Liver (tissue), 9 donors: ENCODE results near the gene SESN1. TPM values are rescaled to one million over a fixed set of nuclear protein-coding genes. Genes with fewer than 3 reads are reported as not detected.

ENCODE experiments used
- DNase-seq: peaks from one replicate; pipeline ENCODE4 v3.0.0-alpha.2; 2017; ENCODE audit warnings: low spot score
- H3K27ac ChIP-seq, 2 donors: one replicate each; pipeline ENCODE4 v1.7.0; 2013; ENCODE audit warnings: inconsistent platforms in 2 of 2, low read length in 2 of 2, control low read depth in 1 of 2, low read depth in 1 of 2, mild to moderate bottlenecking in 1 of 2
- H3K27me3 ChIP-seq, 4 donors: one replicate each; pipeline versions ENCODE4 v1.6.1 to v1.7.0; 2013; ENCODE audit warnings: low read length in 3 of 4, inconsistent platforms in 1 of 4, mild to moderate bottlenecking in 1 of 4, moderate library complexity in 1 of 4; ENCODE audit not compliant: control insufficient read depth in 4 of 4, insufficient read depth in 4 of 4
- H3K36me3 ChIP-seq, 4 donors: one replicate each; pipeline versions ENCODE4 v1.6.1 to v1.7.0; 2013; ENCODE audit warnings: low read length in 3 of 4, mild to moderate bottlenecking in 3 of 4, low read depth in 1 of 4, moderate library complexity in 1 of 4; ENCODE audit not compliant: control insufficient read depth in 4 of 4, insufficient read depth in 3 of 4
- H3K4me1 ChIP-seq, 4 donors: one replicate each; pipeline versions ENCODE4 v1.6.1 to v1.7.0; 2013; ENCODE audit warnings: low read length in 3 of 4, mild to moderate bottlenecking in 3 of 4, moderate library complexity in 1 of 4; ENCODE audit not compliant: control insufficient read depth in 4 of 4, insufficient read depth in 4 of 4
- H3K4me3 ChIP-seq, 3 donors: one replicate each; pipeline versions ENCODE4 v1.6.1 to v1.7.0; 2013; ENCODE audit warnings: low read length in 3 of 3, control low read depth in 1 of 3, low read depth in 1 of 3, mild to moderate bottlenecking in 1 of 3
- H3K9ac ChIP-seq, 2 donors: one replicate each; pipeline ENCODE4 v1.7.0; 2013; ENCODE audit warnings: low read length in 2 of 2, mild to moderate bottlenecking in 2 of 2, moderate library complexity in 2 of 2, control low read depth in 1 of 2, low read depth in 1 of 2
- H3K9me3 ChIP-seq, 4 donors: one replicate each; pipeline versions ENCODE4 v1.6.1 to v1.7.0; 2013; ENCODE audit warnings: low read length in 3 of 4; ENCODE audit not compliant: control insufficient read depth in 4 of 4
- CTCF ChIP-seq: fragments of 150-350 bp; IDR thresholded peaks from 2 replicates; pipeline ENCODE4 v1.5.1; 2017; ENCODE audit warnings: improper control_type of control experiment, low read depth, low read length; ENCODE audit not compliant: missing input control
- EGR1 ChIP-seq, 2 donors: IDR thresholded peaks; 2 replicates each; pipeline ENCODE4 v1.6.1; 2016 to 2018; ENCODE audit warnings: antibody characterized with exemption in 2 of 2, low read depth in 2 of 2
- FOXA1 ChIP-seq: IDR thresholded peaks from 2 replicates; pipeline ENCODE4 v1.6.1; 2016; ENCODE audit warnings: antibody characterized with exemption
- FOXA2 ChIP-seq: IDR thresholded peaks from 2 replicates; pipeline ENCODE4 v1.6.1; 2016; ENCODE audit warnings: antibody characterized with exemption
- GABPA ChIP-seq, 2 donors: IDR thresholded peaks in 1 of 2; conservative IDR thresholded peaks in 1 of 2; 2 replicates each; pipeline ENCODE4 v1.6.1; 2016; ENCODE audit warnings: antibody characterized with exemption in 2 of 2, mild to moderate bottlenecking in 1 of 2, moderate library complexity in 1 of 2
- HNF4A ChIP-seq, 2 donors: conservative IDR thresholded peaks; 2 replicates each; pipeline ENCODE4 v1.6.1; 2016; ENCODE audit warnings: antibody characterized with exemption in 2 of 2, mild to moderate bottlenecking in 2 of 2
- HNF4G ChIP-seq: IDR thresholded peaks from 2 replicates; pipeline ENCODE4 v1.6.1; 2016; ENCODE audit warnings: antibody characterized with exemption
- JUND ChIP-seq, 2 donors: IDR thresholded peaks; 2 replicates each; pipeline ENCODE4 v1.6.1; 2016; ENCODE audit warnings: antibody characterized with exemption in 2 of 2
- NR2F2 ChIP-seq: IDR thresholded peaks from 2 replicates; pipeline ENCODE4 v1.6.1; 2016; ENCODE audit warnings: antibody characterized with exemption
- RAD21 ChIP-seq, 2 donors: IDR thresholded peaks; 2 replicates each; pipeline ENCODE4 v1.6.1; 2016; ENCODE audit warnings: antibody characterized with exemption in 2 of 2, mild to moderate bottlenecking in 2 of 2
- SP1 ChIP-seq: IDR thresholded peaks from 2 replicates; pipeline ENCODE4 v1.6.1; 2018; ENCODE audit warnings: antibody characterized with exemption, mild to moderate bottlenecking
- TAF1 ChIP-seq: conservative IDR thresholded peaks from 2 replicates; pipeline ENCODE4 v1.6.1; 2016; ENCODE audit warnings: antibody characterized with exemption, mild to moderate bottlenecking
- YY1 ChIP-seq: IDR thresholded peaks from 2 replicates; pipeline ENCODE4 v1.6.1; 2016; ENCODE audit warnings: antibody characterized with exemption, mild to moderate bottlenecking
- ZBTB33 ChIP-seq: IDR thresholded peaks from 2 replicates; pipeline ENCODE4 v1.6.1; 2016; ENCODE audit warnings: antibody characterized with exemption
- WGBS: extraction: QIAGEN DNeasy Blood & Tissue Kit; methylation state at CpG from one replicate; pipeline ENCODE4 v1.1.7; 2013; 5-methylcytosine and 5-hydroxymethylcytosine counted together
- polyA plus RNA-seq, 2 donors: library from polyadenylated mRNA; stranded (reverse) in 1 of 2; unstranded in 1 of 2; fragments of 200-250 nt in 1 of 2; fragments of >200 nt in 1 of 2; fragmentation: Nextera tagmentation in 1 of 2; extraction: Ambion mirVana in 1 of 2; gene quantifications; one replicate each; pipeline versions ENCODE4 v1.2.1 to v1.2.3, GENCODE V29; 2013 to 2015
- total RNA-seq, 2 donors: library from RNA; depleted of rRNA; stranded (reverse); fragments of >200 nt; gene quantifications; one replicate each; pipeline ENCODE4 v1.2.3, GENCODE V29; 2014
- TF ChIP-seq, protein P1 (sequence below): IDR thresholded peaks from 2 replicates; pipeline ENCODE4 v1.6.1; 2016; ENCODE audit warnings: antibody characterized with exemption
- TF ChIP-seq, protein P2 (sequence below): IDR thresholded peaks from 2 replicates; pipeline ENCODE4 v1.6.1; 2016; ENCODE audit warnings: antibody characterized with exemption
- donor health status: healthy.
- donor health status: healthy.
- donor health status: healthy.
- donor health status: healthy.
- donor health status: healthy.

The SESN1 gene
- total and polyA plus RNA-seq, 4 donors = 6.2 to 17.0 (median 11.0) TPM

DNA sequence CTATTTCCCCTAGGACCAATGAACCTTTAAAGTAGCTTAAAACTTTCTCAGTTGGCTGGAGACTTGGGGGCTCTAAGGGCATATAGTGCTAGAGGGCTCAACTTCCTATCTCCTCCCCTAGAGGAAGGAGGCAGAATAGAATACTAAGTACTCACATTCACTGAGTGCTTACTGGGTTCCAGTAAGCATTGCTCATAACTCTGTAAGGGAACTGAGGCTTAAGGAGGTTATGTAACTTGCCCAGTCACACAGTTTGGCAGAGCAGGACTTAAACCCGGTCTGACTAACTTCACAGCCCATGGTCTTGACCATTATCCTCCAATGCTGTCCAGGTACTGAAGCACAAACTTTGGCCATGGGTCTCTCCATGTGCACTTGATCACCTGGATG, 12.5 kb downstream of the SESN1 start:
- peaks cover 0 to 1% (median under 1%) of the 10 kb centered on the region in 4 donors for H3K4me1 ChIP-seq
- H3K27me3 ChIP-seq = no peaks in the 10 kb centered on the region
- no peak for TF ChIP-seq CTCF
- TF ChIP-seq FOXA1 = no peak
- no peak for TF ChIP-seq HNF4A (conservative IDR thresholded peaks at IDR 0.05)
- no peak for TF ChIP-seq NR2F2
- no peak for TF ChIP-seq GABPA (IDR thresholded peaks at IDR 0.05 in 1 of 2, conservative IDR thresholded peaks at IDR 0.05 in 1 of 2)
- TF ChIP-seq SP1 = no peak
- TF ChIP-seq, protein P1, sequence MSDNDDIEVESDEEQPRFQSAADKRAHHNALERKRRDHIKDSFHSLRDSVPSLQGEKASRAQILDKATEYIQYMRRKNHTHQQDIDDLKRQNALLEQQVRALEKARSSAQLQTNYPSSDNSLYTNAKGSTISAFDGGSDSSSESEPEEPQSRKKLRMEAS = no peak
- no peak for TF ChIP-seq HNF4G
- no peak for DNase-seq
- H3K36me3 ChIP-seq = peaks cover 0 to 4% (median under 1%) of the 10 kb centered on the region in 4 donors
- H3K27ac ChIP-seq = no peak overlapping the region
- no peak overlapping the region for H3K4me3 ChIP-seq
- H3K9me3 ChIP-seq = no peaks in the 10 kb centered on the region
- H3K9ac ChIP-seq = no peak overlapping the region
- WGBS = 98% methylated on average over 1 of the region's 1 CpG

GRCh38 chr6:109081516-109082187, 13.0 kb downstream of the SESN1 start:
- Histone ChIP-seq H3K27ac (no peak overlapping the region), H3K4me1 (peaks cover 0 to 2% (median under 1%) of the 10 kb centered on the region in 4 donors), H3K36me3 (peaks cover 0 to 4% (median under 1%) of the 10 kb centered on the region in 4 donors), H3K4me3 (no peak overlapping the region), H3K9me3 (no peaks in the 10 kb centered on the region), H3K9ac (no peak overlapping the region), H3K27me3 (no peaks in the 10 kb centered on the region)
- TF ChIP-seq ZBTB33 = no peak
- TF ChIP-seq, protein P2, sequence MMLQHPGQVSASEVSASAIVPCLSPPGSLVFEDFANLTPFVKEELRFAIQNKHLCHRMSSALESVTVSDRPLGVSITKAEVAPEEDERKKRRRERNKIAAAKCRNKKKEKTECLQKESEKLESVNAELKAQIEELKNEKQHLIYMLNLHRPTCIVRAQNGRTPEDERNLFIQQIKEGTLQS = no peak
- TF ChIP-seq SP1 = no peak
- TF ChIP-seq FOXA2 = no peak
- TF ChIP-seq NR2F2 = no peak
- no peak for DNase-seq
- 93% methylated on average over 4 of the region's 4 CpGs for WGBS

DNA sequence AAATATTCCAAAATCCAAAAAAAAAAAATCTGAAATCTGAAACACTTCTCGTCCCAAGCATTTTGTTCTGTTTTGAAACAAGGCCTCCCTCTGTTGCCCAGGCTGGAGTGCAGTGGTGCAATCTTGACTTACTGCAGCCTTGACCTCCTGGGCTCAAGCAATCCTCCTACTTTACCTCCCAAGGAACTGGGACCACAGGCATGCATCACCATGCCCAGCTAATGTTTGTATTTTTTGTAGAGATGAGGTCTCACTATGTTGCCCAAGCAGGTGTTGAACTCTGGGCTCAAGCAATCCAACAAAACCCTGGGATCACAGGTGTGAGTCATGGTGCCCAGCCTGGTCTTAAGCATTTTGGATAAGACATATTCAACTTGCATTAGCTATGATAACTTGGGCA, 13.6 kb downstream of the SESN1 start:
- no peaks in the 10 kb centered on the region for H3K9me3 ChIP-seq
- no peak for DNase-seq
- no peak overlapping the region for H3K9ac ChIP-seq
- TF ChIP-seq HNF4G (no peak), JUND (IDR thresholded peaks at IDR 0.05) (no peak), RAD21 (IDR thresholded peaks at IDR 0.05) (no peak), TAF1 (no peak), EGR1 (IDR thresholded peaks at IDR 0.05; ENCODE audit: low read depth in 2 of 2) (no peak), NR2F2 (no peak), YY1 (no peak), GABPA (IDR thresholded peaks at IDR 0.05 in 1 of 2, conservative IDR thresholded peaks at IDR 0.05 in 1 of 2) (no peak), SP1 (no peak), CTCF (no peak), HNF4A (conservative IDR thresholded peaks at IDR 0.05) (no peak), FOXA1 (no peak)
- TF ChIP-seq, protein P1 = no peak
- TF ChIP-seq, protein P2 = no peak
- no peak overlapping the region for H3K27ac ChIP-seq
- no peaks in the 10 kb centered on the region for H3K27me3 ChIP-seq
- peaks cover 0 to 3% (median under 1%) of the 10 kb centered on the region in 4 donors for H3K4me1 ChIP-seq
- peaks cover 0 to 4% (median under 1%) of the 10 kb centered on the region in 4 donors for H3K36me3 ChIP-seq
- 90% methylated on average over 1 of the region's 1 CpG for WGBS
- H3K4me3 ChIP-seq = no peak overlapping the region
